ELR (cell line): ENCODE data around the gene ANKRD39.
A peak's percentile ranks its signal among the peaks of the same experiment; 100 is the strongest.

Experiments
- DNase-seq: peaks from one replicate; pipeline ENCODE4 v3.0.0-alpha.2; 2015; ENCODE audit warnings: low read depth

The ANKRD39 gene

DNA sequence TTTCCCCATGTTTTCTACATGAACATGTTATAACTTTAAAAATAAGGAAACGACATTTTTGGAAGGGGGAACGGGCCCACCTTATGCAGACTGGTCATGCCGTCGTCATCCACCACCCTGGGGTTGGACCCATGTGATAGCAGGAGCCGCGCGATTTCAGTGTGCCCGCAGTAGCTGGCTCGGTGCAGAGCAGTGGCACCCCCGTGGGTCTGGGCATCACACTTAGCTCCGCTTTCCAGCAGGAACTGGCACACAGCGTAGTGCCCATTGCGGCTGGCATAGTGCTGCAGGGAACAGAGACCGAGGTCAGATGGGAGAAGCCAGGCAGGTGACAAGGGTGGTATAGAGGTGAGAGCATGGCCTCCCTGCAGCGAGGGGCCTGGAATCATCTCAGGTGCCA is 4.5 kb downstream of the ANKRD39 start:
- no peak for DNase-seq

DNA sequence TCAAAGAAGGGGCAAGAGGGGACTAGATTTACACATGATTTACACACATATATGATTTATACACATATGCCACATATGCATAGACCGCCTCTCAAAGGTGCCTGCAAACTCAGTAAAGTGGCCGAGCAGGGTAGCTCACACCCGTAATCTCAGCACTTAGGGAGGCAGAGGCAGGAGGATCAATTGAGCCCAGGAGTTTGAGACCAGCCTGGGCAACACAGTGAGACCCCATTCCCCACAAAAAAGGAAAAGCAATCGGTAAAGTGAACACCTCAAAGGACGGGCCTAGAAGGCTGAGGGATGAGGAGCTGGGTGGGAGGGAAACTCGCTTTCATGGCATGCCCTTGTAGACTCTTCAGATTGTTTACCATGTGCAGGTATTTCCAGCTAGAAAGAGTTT is 5.1 kb downstream of the ANKRD39 start:
- DNase-seq = no peak

DNA sequence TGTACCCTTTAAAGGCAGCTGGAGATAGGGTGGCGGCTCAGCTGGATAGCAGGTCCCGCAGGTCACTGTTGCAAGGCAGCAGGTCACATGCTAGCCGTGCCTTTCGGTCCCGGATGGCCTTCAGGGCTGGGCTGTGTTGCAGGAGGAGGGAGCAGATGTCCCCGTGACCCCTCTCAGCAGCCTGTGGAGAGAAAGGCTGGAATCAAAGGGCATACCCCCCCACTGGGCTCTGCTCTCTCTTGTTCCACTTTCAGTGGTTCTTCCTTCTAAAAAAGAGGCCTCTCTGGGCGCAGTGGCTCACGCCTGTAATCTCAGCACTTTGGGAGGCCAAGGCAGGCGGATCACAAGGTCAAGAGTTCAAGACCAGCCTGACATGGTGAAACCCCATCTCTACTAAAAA is 9.6 kb downstream of the ANKRD39 start:
- DNase-seq = no peak

DNA sequence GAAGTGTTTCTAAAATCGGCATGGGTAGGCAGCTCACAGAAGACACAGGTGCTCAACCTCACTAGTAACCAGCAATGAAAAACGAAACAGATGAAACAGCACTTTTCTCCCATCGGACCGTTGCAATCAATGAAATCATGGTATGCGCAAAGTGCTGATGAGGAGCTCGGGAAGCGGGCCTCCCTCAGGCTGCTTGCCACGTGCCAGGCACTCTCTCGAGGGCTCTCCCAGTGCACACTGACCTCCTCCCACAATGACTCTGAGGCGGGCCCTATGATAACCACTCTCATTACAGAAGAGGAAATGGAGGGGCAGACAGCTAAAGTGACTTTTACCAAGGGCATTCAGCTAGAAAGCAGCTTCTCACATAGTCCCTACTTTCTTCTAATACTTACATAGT is 10.2 kb downstream of the ANKRD39 start:
- no peak for DNase-seq

DNA sequence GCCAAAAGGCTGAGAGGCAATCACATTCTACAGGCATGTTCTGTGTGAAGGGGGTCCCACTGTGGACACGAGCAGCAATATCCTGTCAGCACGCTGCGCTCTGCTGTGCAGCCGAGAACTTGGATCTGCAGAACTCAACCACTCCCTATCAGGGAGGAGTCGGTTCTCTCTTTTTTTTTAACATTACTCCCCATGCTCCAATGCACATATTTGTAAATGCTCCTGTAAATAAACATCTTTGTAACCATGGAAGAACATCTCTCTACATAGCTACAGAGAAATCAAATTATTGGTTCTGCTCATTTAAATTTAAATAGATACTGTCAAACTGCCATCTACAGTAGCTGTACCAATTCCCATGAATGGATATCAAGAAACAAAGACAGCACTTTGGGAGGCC is 11.0 kb downstream of the ANKRD39 start:
- DNase-seq = no peak

DNA sequence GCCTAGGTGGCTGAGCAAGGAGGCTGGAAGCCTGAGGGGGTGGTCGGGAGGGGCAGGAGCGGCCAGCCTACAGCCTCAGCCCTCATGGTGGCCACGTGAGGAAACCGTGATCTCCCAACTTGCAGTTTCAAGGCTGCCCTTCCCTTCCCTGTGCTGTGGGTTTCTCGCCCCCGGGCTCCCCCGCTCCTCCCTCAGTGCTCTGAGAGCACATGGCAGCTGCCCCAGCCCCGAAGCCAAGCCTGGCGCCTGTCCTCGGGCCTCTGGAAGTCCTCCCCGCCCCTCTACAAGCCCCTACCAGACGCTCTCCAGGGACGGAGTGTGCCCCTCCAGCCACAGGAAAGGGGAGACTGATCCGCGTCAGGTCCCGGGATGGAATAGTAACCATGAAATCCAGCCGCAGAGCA is 13.4 kb downstream of the ANKRD39 start:
- no peak for DNase-seq

DNA sequence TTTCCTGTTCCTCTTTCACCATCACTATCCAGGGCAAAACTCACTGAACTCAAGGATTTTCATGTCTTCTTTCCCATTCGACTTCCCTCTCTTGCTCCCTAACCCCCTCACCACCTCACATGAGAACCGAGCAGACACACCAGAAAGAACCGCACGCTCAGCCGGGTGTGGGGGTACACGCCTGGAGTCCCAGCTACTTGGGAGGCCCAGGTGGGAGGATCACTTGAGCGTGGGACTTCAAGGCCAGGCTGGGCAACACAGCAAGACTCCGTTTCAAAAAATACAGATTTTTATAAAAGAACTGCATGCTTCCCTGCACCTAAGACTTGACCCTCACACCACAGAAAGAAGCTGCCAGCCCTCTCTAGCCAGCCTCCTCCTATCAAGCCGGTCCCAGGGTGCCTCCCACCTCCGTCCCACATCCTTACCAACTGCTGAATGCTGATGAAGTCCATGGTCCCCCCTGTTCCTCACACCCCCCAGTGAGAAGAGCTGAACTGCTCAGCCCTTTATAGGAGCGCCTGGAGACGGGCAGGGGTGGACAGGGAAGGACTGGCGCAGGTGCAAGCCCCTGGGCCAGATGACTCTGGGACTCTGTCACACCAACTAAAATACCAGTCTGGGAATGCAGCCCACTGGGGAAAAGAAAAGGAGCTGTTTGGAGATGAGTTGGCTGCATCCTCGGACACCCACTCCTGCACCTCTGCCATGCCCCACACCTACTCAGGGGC is 14.1 kb downstream of the ANKRD39 start, which contains the start of gene ANKRD23:
Gene ANKRD23, minus strand, starts transcription at position 484 of the 731 bp plus-strand sequence. Its CDS starts 29 bp downstream, at position 455.
- DNase-seq = no peak

DNA sequence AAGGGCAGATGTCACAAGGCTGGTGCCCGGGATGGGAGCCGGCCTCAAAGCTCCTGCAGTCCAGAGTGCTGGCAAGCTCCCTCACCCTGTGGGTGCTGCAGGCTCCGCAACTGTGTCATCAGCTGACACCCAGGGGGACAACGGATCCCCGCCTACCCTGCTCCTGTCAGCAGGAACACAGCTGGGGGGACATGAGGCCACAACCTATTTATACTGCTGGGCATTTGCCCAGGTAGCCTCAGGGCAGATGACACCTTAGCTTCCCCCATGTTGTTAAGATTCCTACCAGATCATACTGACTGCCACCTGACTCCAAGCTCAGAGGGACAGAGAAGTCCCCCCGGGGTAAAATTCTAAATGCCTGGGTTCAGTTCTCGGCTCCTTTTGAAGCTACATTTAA is 15.2 kb downstream of the ANKRD39 start:
- DNase-seq = no peak

DNA sequence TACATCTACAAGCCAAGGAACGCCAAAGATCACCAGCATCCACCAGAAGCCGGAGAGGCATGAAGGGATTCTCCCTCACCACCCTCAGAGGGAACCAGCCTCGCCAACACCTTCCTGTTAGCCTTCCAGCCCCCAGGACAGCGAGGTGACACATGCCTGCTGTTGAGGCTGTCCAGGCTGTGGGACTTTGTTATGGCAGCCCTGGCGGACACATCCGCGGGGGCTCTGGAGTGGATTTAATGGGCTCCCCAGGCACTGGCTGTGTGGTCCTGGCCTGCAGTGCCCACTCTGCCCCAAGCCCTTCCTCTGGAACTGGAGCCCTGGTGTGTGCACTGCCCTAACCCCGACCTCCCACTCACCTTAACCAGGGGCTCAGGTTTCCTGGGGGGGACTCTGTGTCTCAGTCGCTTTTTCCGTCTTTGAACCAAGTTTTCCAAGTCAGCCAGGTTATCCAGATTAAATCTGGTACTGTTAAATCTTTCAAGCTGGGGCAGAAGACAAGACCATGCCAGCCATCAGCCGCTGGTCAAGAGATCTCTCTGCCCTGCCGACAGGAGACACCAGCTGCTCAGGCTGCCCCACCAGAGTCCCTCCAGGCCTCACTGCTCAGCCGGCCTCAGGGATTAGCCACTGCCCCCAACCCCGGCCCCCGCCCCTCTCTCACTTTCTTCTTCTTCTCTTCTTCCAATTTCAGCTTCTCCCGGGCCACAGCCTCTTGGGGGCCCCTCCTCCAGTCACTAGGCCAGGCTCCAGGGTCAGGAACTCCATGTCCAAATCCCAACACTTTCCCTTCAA is 15.9 kb downstream of the ANKRD39 start:
- no peak for DNase-seq

DNA sequence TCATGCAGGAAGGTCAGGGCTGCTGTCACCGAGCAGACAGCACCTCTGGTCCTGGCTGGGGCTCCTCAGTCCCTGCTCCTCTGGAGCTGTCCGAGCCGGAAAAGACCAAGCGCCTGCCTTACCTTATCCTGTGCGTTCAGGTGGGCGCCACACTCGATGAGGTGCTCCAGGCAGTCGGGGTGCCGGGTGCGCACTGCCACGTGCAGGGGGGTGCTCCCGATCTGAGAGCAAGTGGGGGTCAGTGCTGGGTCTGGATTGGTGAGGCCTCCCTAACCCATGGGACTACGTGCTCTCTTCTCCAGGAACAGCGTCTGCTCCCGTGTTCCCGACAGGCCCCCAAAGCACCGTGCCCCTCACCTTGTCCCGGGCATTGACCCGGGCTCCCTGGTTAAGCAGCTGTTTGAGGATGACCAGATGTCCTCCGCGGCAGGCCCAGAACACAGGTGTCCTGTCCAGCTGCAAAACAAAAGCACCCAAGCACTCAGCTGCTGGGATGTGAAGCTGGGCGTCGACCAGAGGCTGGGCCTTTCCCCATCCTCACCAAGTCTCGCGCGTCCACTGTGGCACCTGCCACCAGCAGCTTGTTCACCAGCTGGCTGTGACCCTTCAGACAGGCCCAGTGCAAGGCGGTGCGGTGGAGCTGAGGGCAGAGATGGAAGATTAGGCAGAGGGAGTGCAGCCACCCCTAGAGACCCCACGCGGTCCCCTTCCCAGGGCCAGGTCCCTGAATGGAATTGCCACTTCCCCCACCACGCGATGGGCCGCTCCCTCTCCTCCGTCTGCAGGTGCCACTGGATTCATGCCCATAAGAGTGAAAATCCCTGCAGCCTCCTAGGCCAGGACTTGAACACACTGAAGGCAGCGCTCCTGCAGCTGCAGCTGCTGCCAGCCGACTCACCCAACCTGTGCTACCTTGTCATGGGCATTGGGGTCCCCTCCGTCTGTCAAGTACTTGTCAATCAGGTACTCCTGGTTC is 17.7 kb downstream of the ANKRD39 start:
- no peak for DNase-seq

DNA sequence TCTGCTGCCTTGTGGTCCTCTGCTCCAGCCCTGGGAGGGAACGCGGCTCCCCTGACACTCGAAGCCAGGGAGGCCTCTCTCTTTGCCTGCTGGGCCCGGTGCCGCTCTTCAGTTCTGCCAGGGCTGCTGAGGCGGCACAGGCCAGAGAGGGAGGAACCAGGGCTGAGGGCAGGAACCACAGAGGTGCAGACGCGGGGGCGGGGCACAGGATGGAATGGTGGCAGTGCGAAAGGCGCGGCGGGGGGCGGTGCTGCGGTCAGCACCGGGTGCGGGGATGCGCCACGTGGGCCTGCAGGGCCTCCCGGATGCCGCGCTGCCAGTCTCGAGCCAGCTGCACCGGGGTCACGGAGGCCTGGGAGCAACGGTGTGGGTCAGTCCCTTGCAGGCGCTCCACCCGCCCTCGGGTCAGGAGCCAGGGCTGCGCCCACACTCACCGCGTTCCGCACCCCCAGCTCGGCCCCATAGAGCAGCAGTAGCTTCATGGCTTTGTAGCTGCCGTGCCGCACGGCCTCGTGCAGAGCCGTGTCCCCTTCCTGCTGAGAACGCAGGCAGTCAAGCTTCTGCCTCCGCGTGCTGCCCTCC is 18.4 kb downstream of the ANKRD39 start:
- no peak for DNase-seq

DNA sequence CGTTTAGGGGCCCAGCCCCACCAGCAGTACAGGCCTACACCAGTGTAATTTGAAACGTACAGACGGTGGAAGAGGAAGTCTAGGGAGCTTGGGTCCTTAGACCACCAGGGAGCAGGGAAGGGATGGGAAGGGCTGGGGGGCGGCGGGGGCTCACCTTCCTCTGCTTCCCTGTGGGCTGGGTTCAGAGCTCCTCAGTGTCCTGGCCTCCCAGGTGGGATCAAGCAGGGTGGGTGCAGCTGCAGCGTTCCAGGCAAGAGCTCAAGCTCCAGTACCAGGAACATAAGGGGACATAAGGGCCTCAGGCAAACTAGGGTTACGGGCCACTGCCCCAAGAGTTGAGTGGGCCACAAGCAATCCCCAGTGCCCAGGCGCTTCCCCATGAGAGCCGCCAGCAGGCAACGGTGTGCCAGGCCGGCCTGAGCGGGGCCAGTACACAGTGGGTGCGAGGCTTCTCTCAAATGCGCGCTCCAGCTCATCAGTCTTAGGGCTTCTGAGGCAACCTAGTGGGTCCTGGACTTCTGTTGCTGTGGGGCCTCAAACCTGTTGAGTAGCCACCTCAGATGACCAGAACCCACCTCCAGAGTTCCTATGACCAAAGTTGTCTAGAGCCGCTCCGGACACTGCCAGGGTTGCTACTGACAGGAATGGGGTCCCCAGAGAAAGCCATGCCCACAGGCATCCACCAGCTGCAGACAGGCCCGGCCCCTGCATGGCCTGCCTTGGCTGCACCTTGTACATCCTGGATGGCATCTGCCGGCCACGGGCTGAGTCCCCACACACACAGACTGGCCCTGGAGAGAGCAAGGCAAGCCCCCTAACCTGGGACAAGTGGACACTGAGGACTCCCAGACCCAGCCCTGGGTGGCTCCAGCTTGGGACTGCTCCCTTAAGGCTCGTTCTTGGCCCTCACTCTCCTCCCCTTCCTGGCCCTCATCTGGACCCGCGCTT is 19.2 kb downstream of the ANKRD39 start:
- no peak for DNase-seq

DNA sequence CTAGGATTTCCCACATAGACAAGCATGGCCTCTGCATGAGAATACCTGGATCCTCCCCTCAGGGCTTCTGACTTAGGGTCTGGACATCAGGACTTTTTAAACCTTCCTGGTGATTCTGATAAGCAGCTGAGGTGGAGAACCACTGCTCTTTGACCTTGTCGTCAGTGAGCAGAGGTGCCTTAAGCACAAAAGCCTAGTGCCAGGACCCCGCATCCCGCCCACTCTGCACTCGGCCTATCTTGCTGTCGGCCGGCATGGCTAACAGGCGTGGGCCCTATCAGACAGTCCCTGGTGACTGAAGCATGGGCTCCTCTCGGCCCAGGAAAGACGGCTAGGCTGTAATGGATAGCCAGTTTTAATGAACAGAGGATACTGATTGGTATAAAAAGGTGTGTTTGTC is 20.2 kb downstream of the ANKRD39 start:
- no peak for DNase-seq

DNA sequence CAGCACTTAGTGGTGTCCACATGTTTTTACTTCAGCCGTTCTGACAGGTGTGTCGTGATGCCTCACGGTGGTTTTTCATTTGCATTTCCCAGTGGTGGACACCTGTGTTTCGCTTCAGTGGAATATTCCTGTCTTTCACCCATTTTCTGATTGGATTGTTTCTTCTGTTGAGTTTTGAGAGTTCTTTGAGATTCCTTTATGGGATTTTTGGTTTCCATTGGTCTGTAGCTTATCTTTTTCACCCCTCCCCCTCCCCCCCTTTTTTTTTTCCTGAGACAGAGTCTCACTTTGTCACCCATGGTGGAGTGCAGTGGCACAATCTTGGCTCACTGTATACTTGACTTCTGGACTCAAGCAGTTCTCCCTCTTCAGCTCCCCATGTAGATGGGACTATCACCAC is 22.0 kb downstream of the ANKRD39 start:
- no peak for DNase-seq

DNA sequence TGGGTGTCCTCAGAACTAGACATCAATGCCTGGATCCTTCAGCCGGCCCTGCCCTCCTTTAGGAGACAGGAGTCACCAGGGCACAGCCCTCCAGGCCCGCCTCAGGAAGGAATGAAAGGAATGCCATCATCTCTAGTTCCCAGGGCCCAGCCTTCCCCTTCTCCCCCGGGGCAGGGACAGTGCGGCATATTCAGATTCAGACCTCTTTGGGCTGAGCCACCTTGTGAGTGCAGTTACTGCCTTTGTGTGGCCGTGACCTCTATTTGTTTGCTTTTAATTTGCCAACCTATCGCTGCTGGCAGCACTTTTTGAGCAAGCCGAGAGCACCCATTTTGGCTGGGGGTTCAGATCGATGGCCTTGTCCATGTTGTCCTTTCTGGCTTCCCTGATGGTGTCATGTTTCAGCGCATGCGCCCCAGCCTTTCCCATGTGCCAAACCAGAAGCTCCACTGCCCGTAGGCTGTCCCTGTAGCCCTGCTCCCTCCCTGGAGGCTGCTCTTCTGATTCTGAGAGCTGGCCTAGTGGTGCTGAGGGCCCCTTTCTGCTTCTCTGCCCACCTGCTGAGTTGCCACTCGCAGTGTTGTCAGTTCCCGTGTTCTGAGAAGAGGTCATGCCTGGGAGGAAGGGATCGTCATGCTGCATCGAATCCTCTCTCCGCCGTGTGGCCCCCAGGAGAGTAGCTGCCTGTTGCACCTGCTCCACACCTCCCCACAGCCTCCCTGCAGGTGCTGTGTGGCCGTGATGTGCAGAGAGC is 24.9 kb downstream of the ANKRD39 start:
- peak; percentile 43 for DNase-seq

DNA sequence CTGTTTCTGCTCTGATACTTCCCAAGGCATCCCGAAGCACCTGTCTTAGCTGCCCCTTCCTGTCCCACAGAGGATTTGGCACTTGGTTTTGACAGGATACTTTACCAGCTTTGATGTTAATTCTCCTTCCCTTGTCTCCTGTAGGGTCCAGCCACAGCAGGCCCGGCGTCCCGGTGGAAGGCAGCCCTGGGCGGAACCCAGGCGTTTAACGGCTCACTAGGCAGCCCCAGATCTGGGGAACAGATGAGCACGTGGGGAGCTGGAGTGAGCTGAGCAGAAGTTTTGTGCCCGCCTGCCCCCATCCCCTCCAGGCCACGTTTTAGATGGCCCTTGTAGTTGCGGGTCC is 25.4 kb downstream of the ANKRD39 start:
- DNase-seq = no peak

DNA sequence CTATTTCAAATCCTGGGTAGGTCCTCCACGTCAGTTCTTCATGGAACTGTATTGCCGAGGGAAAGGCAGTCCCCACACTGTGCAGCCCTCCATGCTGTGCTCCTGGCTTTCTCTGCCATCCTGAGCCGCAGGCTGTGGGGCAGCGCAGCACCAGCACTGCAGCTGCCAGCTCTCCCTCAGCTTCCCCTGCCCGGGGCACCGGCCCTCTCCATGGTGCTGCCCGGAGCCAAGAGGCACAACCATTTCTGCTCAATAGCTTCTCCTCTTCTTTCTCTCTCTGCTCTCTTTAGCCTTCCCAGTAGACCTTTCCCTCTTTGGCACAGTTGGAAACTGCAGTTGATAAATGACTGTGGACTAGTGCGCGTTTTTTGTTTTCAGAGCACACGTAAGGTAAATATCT is 26.1 kb downstream of the ANKRD39 start:
- peak; percentile 8 for DNase-seq

DNA sequence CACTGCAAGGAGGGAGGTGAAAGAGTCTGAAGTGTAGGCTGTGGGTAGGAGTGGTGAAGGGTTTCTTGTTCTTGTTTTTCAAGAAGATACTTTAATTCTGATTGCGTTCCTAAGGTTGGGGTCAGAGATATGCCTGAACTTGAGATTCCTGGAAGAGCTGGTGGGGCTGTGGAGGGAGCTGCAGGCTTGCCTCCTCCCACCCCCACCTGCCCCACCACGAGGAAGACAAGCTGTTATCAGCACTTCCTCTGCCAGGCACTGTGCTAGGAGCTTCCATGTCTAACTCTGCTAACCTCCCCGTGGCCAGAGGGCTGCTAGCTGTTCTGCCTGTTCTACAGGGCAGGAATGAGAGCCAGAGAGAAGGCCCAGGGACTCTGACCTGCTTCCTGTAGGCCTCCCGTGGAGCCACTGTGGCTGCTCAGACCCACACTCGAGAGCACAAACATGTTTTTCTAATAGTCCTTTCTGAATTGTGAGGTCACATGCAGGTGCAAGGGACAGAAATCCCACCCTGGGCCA is 27.7 kb downstream of the ANKRD39 start:
- DNase-seq = no peak

DNA sequence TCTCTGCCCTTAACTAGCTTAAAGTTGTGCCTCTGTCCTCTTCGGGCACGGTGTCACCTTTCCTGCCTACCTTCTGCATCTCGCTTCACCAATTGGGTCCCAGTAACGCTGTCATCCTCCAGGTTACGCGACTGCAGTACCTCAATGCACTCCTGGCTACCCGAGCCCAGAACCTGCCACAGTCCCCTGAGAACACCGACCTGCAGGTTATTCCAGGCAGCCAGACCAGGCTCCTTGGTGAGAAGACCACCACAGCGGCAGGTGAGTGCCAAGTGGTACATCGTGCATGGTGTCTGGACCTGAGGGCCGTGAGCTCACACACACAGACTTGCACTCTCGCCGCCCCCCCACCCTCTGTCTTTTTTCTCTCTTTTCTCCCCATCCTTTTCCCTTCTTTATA is 28.9 kb downstream of the ANKRD39 start:
- no peak for DNase-seq

DNA sequence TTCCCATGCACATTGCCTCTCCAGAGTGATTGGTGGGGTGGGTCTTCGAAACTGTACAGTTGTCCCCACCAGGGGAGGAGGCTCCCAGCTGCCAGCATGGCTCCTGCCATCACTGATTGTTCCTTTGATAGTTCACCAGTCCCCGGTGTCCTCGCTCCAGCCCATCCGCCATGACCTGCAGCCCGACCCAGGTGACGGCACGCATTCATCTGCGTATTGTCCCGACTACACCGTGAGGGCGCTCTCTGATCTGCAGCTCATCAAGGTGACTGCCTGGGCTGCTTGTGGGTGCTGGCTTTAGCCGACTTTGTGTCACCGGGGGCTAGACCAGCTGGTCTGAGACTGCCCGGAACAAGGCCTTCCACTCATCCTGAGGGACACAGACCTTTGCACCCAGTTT is 29.4 kb downstream of the ANKRD39 start:
- no peak for DNase-seq
